ENCODE measurements around the gene GOLGA8Q. TPM values are rescaled to one million over a fixed set of nuclear protein-coding genes. Genes with fewer than 3 reads are reported as not detected.
"Not testable (repeated sequence)": the region's sequence is repeated elsewhere in the genome, so short reads cannot be mapped to it uniquely, and the experiment has no call there.

GOLGA8Q gene
- total RNA-seq = 2.3 TPM
- long read RNA-seq = 0 reads

GRCh38 chr15:30551750-30552149 is at the start of gene GOLGA8Q:
GOLGA8Q (plus strand) TSS chr15:30552050; CDS start chr15:30552078, 28 bp downstream.
- H3K4me3 ChIP-seq; H3K27me3 ChIP-seq; intact Hi-C loops (cut with DNase I): not testable (repeated sequence)

GRCh38 chr15:30502904-30503781 is 48.7 kb upstream of the GOLGA8Q start:
- H3K36me3 ChIP-seq; H3K9me3 ChIP-seq; H3K27me3 ChIP-seq; DNase-seq; H3K27ac ChIP-seq; H3K4me3 ChIP-seq; intact Hi-C loops (cut with DNase I); H3K4me1 ChIP-seq: not testable (repeated sequence)
- peak; percentile 24 for ATAC-seq

More at GRCh38 chr15:30551750-30552149, at the start of gene GOLGA8Q:
- not testable (repeated sequence) for H3K27ac ChIP-seq, DNase-seq, H3K9me3 ChIP-seq, H3K36me3 ChIP-seq, H3K4me1 ChIP-seq, ATAC-seq

GRCh38 chr15:30504162-30504843 is 47.5 kb upstream of the GOLGA8Q start:
- H3K36me3 ChIP-seq; ATAC-seq; H3K4me3 ChIP-seq; intact Hi-C loops (cut with DNase I); H3K4me1 ChIP-seq; H3K27me3 ChIP-seq; H3K27ac ChIP-seq; H3K9me3 ChIP-seq; DNase-seq: not testable (repeated sequence)

DNA sequence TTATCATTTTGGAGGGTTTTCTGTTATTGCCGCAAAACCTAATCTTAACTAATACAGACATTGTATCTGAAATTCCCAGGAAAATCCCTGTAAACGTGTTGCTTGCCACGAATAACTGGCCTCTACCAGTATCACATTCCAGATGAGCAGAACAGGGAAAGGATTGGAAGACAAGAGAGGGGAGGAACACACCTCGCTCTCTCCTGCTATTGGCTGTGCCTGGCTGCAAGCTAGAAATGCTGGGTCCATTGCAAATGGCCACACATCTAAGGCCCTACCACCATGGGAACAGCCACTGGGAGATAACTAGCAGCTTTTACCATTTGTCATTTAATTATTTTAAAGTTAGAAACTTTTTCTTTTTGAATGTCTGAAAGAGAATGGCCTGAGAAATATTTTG is 37.3 kb upstream of the GOLGA8Q start:
- intact Hi-C loops (cut with DNase I); H3K4me3 ChIP-seq; DNase-seq; H3K4me1 ChIP-seq; ATAC-seq; H3K36me3 ChIP-seq; H3K9me3 ChIP-seq; H3K27ac ChIP-seq; H3K27me3 ChIP-seq: not testable (repeated sequence)

DNA sequence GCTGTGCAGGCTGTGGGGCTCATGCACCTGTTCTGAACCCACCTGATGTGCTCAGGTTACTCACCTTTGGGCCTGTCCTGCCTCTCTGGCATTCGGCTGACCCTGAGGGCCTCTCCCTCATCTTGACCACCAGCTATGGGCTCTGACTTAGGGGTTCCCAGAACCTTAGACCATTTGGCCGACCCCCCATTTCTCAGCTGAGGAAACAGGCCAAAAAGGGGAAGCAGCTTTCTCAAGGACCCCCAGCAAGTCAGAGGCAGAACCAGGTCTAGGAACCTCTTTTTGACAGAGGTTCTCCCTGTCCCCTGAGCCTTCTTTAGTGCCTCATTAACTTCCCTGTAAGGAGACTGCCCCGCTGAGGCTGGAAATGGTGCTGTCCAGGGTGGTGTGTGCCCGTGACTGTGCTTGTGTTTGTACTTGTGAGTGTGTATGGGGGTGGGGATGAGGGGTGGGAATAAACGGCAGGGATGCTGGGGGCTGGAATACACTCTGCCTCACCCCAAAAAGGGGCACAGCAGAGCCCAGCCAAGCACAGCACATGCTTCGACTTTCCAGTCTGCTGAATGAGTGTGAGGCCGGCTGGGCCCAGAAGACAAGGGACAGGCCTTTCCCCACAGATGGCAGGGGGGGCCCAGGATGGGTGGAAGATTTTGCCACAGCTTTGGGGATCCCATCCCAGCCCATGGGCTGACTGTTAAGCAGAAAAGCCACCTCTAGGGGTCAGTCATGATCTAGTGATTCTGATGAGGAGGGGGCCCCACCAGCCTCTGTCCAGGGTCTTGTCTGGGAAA is 28.2 kb upstream of the GOLGA8Q start:
- ATAC-seq; intact Hi-C loops (cut with DNase I); H3K27ac ChIP-seq; H3K9me3 ChIP-seq; H3K27me3 ChIP-seq; H3K4me1 ChIP-seq; H3K4me3 ChIP-seq; H3K36me3 ChIP-seq: not testable (repeated sequence)
- DNase-seq = peak; percentile 55

GRCh38 chr15:30525912-30526311 is 25.9 kb upstream of the GOLGA8Q start:
- H3K27ac ChIP-seq; H3K4me3 ChIP-seq; H3K36me3 ChIP-seq; intact Hi-C loops (cut with DNase I); H3K4me1 ChIP-seq; ATAC-seq; H3K9me3 ChIP-seq; H3K27me3 ChIP-seq: not testable (repeated sequence)
- DNase-seq = peak; percentile 42

DNA sequence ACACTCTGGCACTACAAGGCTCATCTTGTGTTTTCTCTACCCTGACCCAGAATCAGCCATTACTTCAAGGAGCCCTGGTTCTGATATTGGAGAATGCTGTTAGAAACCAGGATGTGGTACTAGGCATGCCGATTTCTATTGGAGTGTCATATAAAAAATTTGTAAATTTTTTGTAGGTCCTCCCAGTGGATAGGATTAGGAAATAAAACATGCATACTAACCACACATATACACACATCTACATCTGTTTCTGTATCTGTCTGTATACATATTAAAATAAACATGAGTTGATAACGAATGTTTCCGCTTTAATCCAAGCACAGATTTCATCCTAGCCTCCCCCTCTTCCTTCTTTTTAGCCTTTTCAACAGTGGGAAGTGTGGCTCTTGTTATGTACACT is 22.8 kb upstream of the GOLGA8Q start:
- H3K27ac ChIP-seq; H3K4me3 ChIP-seq; H3K27me3 ChIP-seq; H3K9me3 ChIP-seq; DNase-seq; intact Hi-C loops (cut with DNase I); ATAC-seq; H3K4me1 ChIP-seq; H3K36me3 ChIP-seq: not testable (repeated sequence)

- intact Hi-C loops (cut with DNase I); H3K27me3 ChIP-seq; H3K4me3 ChIP-seq; H3K4me1 ChIP-seq; H3K9me3 ChIP-seq; DNase-seq; H3K27ac ChIP-seq; H3K36me3 ChIP-seq: not testable (repeated sequence)
- TF ChIP-seq, protein P1, sequence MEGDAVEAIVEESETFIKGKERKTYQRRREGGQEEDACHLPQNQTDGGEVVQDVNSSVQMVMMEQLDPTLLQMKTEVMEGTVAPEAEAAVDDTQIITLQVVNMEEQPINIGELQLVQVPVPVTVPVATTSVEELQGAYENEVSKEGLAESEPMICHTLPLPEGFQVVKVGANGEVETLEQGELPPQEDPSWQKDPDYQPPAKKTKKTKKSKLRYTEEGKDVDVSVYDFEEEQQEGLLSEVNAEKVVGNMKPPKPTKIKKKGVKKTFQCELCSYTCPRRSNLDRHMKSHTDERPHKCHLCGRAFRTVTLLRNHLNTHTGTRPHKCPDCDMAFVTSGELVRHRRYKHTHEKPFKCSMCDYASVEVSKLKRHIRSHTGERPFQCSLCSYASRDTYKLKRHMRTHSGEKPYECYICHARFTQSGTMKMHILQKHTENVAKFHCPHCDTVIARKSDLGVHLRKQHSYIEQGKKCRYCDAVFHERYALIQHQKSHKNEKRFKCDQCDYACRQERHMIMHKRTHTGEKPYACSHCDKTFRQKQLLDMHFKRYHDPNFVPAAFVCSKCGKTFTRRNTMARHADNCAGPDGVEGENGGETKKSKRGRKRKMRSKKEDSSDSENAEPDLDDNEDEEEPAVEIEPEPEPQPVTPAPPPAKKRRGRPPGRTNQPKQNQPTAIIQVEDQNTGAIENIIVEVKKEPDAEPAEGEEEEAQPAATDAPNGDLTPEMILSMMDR (IDR thresholded peaks at IDR 0.05) = peak; percentile 19
- peak; percentile 69 for ATAC-seq
These were observed 15.1 kb downstream of the GOLGA8Q start for GRCh38 chr15:30566949-30567348.

DNA sequence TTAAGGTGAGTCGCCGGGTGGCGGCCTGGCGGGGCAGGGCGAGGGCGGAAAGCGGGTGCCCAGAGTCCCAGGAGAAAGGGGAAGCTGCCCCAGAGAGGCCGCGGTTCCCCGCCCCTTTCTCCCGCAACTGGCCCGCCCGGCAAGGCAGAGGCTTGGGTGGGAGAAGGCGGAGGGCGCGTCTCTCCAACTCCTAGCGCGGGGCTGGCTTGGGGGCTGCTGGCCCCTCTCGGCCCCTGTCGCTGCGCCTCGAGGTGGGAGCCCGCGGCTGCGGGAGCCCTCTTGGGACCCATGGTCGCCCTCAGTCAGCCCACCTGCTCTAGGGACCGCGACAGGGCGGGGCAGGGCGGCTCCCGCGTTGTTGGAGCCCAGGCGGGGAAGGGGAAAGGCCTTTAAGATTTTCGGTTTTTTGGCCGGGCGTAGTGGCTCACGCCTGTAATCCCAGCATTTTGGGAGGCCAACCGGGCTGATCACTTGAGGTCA is 21.2 kb downstream of the GOLGA8Q start:
- peak; percentile 93 for ATAC-seq
- H3K27me3 ChIP-seq; intact Hi-C loops (cut with DNase I); H3K4me1 ChIP-seq; DNase-seq; H3K27ac ChIP-seq; H3K9me3 ChIP-seq; H3K4me3 ChIP-seq; H3K36me3 ChIP-seq: not testable (repeated sequence)

GRCh38 chr15:30579394-30579970 is 27.6 kb downstream of the GOLGA8Q start:
- H3K27ac ChIP-seq; H3K36me3 ChIP-seq; H3K9me3 ChIP-seq; H3K4me1 ChIP-seq; H3K27me3 ChIP-seq; intact Hi-C loops (cut with DNase I); DNase-seq; H3K4me3 ChIP-seq: not testable (repeated sequence)
- peak; percentile 19 for ATAC-seq

DNA sequence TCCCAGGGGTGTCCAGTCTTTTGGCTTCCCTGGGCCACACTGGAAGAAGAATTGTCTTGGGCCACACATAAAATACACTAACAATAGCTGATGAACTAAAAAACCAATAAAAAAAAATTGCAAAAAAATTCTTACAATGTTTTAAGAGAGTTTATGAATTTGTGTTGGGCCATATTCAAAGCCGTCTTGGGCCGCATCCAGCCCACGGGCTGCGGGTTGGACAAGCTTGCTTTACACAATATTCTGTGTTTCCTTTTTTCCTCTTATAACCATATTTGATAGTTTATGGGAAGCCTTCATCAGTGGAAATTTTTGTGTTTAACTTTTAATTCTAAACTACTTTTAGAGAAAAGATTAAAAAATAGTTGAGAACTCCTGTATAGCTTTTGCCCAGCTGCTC is 28.9 kb downstream of the GOLGA8Q start:
- H3K27ac ChIP-seq; H3K9me3 ChIP-seq; H3K4me3 ChIP-seq; H3K27me3 ChIP-seq; DNase-seq; intact Hi-C loops (cut with DNase I); ATAC-seq; H3K36me3 ChIP-seq; H3K4me1 ChIP-seq: not testable (repeated sequence)

Data from upper lobe of right lung (tissue), 1 donor.